Breast epithelium (tissue), 3 donors: ENCODE results near the gene GPC2.

ENCODE experiments used
- CTCF ChIP-seq, 3 donors: fragments of 450-650 bp; IDR thresholded peaks; one replicate each; pipeline ENCODE4 v1.5.1; 2016 to 2017; ENCODE audit warnings: antibody characterized with exemption in 3 of 3, mild to moderate bottlenecking in 3 of 3, moderate library complexity in 3 of 3
- POLR2A ChIP-seq: fragments of 450-650 bp; IDR thresholded peaks from one replicate; pipeline ENCODE4 v1.6.1; 2016; ENCODE audit warnings: antibody characterized with exemption, mild to moderate bottlenecking, moderate library complexity

DNA sequence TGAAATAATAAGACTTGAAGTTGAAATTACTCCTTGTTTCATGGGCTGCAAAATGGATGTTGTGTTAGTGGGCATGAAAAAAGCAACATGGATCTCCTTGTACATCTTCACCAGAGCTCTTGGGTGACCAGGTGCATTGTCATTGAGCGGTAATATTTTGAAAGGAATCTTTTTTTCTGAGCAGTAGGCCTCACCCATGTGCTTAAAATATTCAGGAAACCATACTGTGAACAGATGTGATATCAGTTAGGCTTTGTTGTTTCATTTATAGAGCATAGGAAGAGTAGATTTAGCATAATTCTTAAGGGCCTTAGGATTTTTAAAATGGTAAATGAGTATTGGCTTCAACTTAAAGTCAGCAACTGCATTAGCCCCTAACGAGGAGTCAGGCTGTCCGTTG lies 15.8 kb upstream of the GPC2 start:
- TF ChIP-seq CTCF (IDR thresholded peaks at IDR 0.05): no peak
- no peak for TF ChIP-seq POLR2A
